GM12878 (cell line): ENCODE results near the gene GRAMD2B. TPM values are rescaled to one million over a fixed set of nuclear protein-coding genes. Genes with fewer than 3 reads are reported as not detected.

Experiments used
- ATAC-seq: fragments of 200-7000 bp; cut with Tn5 transposase; 3 replicates; pipeline ENCODE4 v1.9.1; 2020; ENCODE audit warnings: mild to moderate bottlenecking, moderate library complexity
- BruUV-seq: library from RNA; stranded (reverse); fragments of 400-500 nt; replicated peaks from 2 replicates; lab custom pipeline; 2021; lab: Mats Ljungman, UMichigan
- CTCF ChIA-PET: fragments of 300-600 bp; sonication (Branson Sonifier 250); formaldehyde crosslinking; extraction: SDS; loops from one replicate; lab custom pipeline; 2021; ENCODE audit warnings: inconsistent platforms; lab: Yijun Ruan, JAX
- POLR2A ChIA-PET: fragments of 350-600 bp; formaldehyde crosslinking; extraction: SDS; loops from one replicate; lab custom pipeline; 2021; ENCODE audit warnings: inconsistent platforms; lab: Charles Lee
- RAD21 ChIA-PET: fragments of 300-600 bp; sonication (Branson Sonifier 250); formaldehyde crosslinking; loops from one replicate; lab custom pipeline; 2023; ENCODE audit warnings: antibody characterized with exemption; ENCODE audit not compliant: unreplicated experiment; lab: Charles Lee
- SMC1A ChIA-PET: fragments of 300-600 bp; sonication (Branson Sonifier 250); formaldehyde crosslinking; loops from one replicate; lab custom pipeline; 2023; ENCODE audit not compliant: unreplicated experiment, uncharacterized antibody; lab: Charles Lee
- DNase-seq: peaks from one replicate; pipeline ENCODE4 v3.0.0-alpha.2; 2011; ENCODE audit warnings: low read depth, low spot score
- FAIRE-seq: peaks from 3 replicates; lab custom pipeline; 2011; peaks lifted over from hg19 to GRCh38; lab: Jason Lieb, UNC
- H2AFZ ChIP-seq: 2 replicates; pipeline ENCODE4 v1.6.0; 2011; ENCODE audit warnings: low read depth, low read length, control low read depth; ENCODE audit not compliant: control insufficient read depth
- H3K27ac ChIP-seq: 2 replicates; pipeline ENCODE4 v1.5.1; 2011; ENCODE audit warnings: control low read depth; ENCODE audit not compliant: control insufficient read depth, insufficient read depth
- H3K27me3 ChIP-seq, 2 experiments: replicated peaks in 1 of 2; 2 replicates each; pipeline versions ENCODE4 v1.6.0 to v1.6.1; 2011; ENCODE audit warnings: low read length in 1 of 2; ENCODE audit not compliant: control insufficient read depth in 2 of 2, insufficient read depth in 2 of 2
- H3K36me3 ChIP-seq, 2 experiments: 2 replicates each; pipeline ENCODE4 v1.5.1; 2011; ENCODE audit warnings: low read length in 1 of 2; ENCODE audit not compliant: control insufficient read depth in 2 of 2, insufficient read depth in 2 of 2
- H3K4me1 ChIP-seq: 2 replicates; pipeline ENCODE4 v1.6.1; 2011; ENCODE audit warnings: mild to moderate bottlenecking, low read length, moderate library complexity, mixed read lengths; ENCODE audit not compliant: control insufficient read depth, insufficient read depth
- H3K4me2 ChIP-seq: 2 replicates; pipeline ENCODE4 v1.6.0; 2011; ENCODE audit warnings: control low read depth; ENCODE audit not compliant: control insufficient read depth, insufficient read depth
- H3K4me3 ChIP-seq: fragments of 200-600 bp; sonication (generic); 2 replicates; pipeline ENCODE4 v1.5.1; 2016
- H3K79me2 ChIP-seq: 2 replicates; pipeline ENCODE4 v1.6.0; 2011; ENCODE audit warnings: low read length; ENCODE audit not compliant: control insufficient read depth, insufficient read depth
- H3K9ac ChIP-seq: 2 replicates; pipeline ENCODE4 v1.8.0; 2011; ENCODE audit warnings: low read length, control low read depth, mixed read lengths; ENCODE audit not compliant: control insufficient read depth, insufficient read depth
- H3K9me3 ChIP-seq: replicated peaks from 3 replicates; pipeline ENCODE4 v1.5.1; 2011; ENCODE audit warnings: mild to moderate bottlenecking, low read length; ENCODE audit not compliant: control insufficient read depth, insufficient read depth
- H4K20me1 ChIP-seq: 2 replicates; pipeline ENCODE4 v1.6.0; 2011; ENCODE audit not compliant: control insufficient read depth, insufficient read depth
- ASH2L ChIP-seq: fragments of 300-600, 200-600 bp; sonication (generic); IDR thresholded peaks from 2 replicates; pipeline ENCODE4 v1.6.1; 2017; ENCODE audit warnings: low read depth, mild to moderate bottlenecking, borderline replicate concordance
- CHD4 ChIP-seq: fragments of 200-600 bp; sonication (generic); IDR thresholded peaks from 2 replicates; pipeline ENCODE4 v1.6.1; 2016; ENCODE audit warnings: mild to moderate bottlenecking
- FOXM1 ChIP-seq: IDR thresholded peaks from 2 replicates; pipeline ENCODE4 v1.6.1; 2012; ENCODE audit warnings: low read depth, mild to moderate bottlenecking, inconsistent platforms, low read length, moderate library complexity
- HDGF ChIP-seq: fragments of 450-650 bp; IDR thresholded peaks from 2 replicates; pipeline ENCODE4 v1.6.1; 2016; ENCODE audit warnings: antibody characterized with exemption
- IRF4 ChIP-seq: IDR thresholded peaks from 2 replicates; pipeline ENCODE4 v1.6.1; 2011; ENCODE audit warnings: low read depth, low read length
- LARP7 ChIP-seq: fragments of 450-650 bp; IDR thresholded peaks from 2 replicates; pipeline ENCODE4 v1.6.1; 2017; ENCODE audit warnings: mild to moderate bottlenecking
- NFYB ChIP-seq: IDR thresholded peaks from 2 replicates; pipeline ENCODE4 v1.6.1; 2011; ENCODE audit warnings: low read depth, mild to moderate bottlenecking, low read length, improper control_type of control experiment, moderate library complexity; ENCODE audit not compliant: insufficient read depth
- RAD21 ChIP-seq: IDR thresholded peaks from 2 replicates; pipeline ENCODE4 v1.6.1; 2011; ENCODE audit warnings: mild to moderate bottlenecking, low read depth, low read length, moderate library complexity; ENCODE audit not compliant: insufficient read depth
- RELA ChIP-seq: fragments of 450-650 bp; IDR thresholded peaks from 2 replicates; pipeline ENCODE4 v1.8.0; 2014; ENCODE audit warnings: borderline replicate concordance; ENCODE audit not compliant: partially characterized antibody
- TARDBP ChIP-seq: IDR thresholded peaks from 2 replicates; pipeline ENCODE4 v1.6.1; 2016; ENCODE audit warnings: borderline replicate concordance
- TCF12 ChIP-seq: IDR thresholded peaks from 2 replicates; pipeline ENCODE4 v1.6.1; 2011; ENCODE audit warnings: low read depth, mild to moderate bottlenecking, low read length
- YBX1 ChIP-seq: fragments of 450-650 bp; IDR thresholded peaks from 2 replicates; pipeline ENCODE4 v1.6.1; 2016; ENCODE audit warnings: antibody characterized with exemption
- ZNF24 ChIP-seq: fragments of 450-650 bp; IDR thresholded peaks from 2 replicates; pipeline ENCODE4 v1.6.1; 2017; ENCODE audit warnings: antibody characterized with exemption, mild to moderate bottlenecking
- WGBS: methylation state at CpG from one replicate; pipeline ENCODE4 v1.1.6; 2016; ENCODE audit warnings: low lambda C conversion rate; ENCODE audit not compliant: insufficient replicate concordance, insufficient coverage; ENCODE audit errors: missing lambda C conversion rate; 5-methylcytosine and 5-hydroxymethylcytosine counted together
- in situ Hi-C: fragments of 300-500 bp; cut with MboI; formaldehyde crosslinking; loops from 9 replicates; pipeline ENCODE4 v1.14.3; 2018; ENCODE audit warnings: mixed read lengths
- intact Hi-C: fragments of 100-400 bp; cut with micrococcal nuclease; formaldehyde crosslinking; loops from one replicate; pipeline ENCODE4 v1.14.2; 2022; ENCODE audit not compliant: unreplicated experiment
- polyA plus RNA-seq, 11 experiments: library from polyadenylated mRNA; depleted of rRNA in 4 of 11; unstranded in 6 of 11; stranded (reverse) in 5 of 11; fragments of >200 nt; fragmentation: Nextera tagmentation in 4 of 11; fragmentation: Illumina TruSeq in 1 of 11; extraction: Ambion mirVana in 4 of 11; extraction: Trizol in 1 of 11; gene quantifications; 1 replicate in 1 of 11; 2 replicates in 10 of 11; pipeline versions ENCODE4 v1.2.1 to v1.2.3, GENCODE V29; 2011 to 2016; ENCODE audit warnings: inconsistent platforms in 2 of 11, missing spikeins in 2 of 11, low read depth in 1 of 11
- total RNA-seq, 4 experiments: library from RNA; depleted of rRNA in 3 of 4; stranded (reverse); fragments of >200 nt in 3 of 4; fragmentation: Illumina TruSeq in 1 of 4; extraction: Trizol in 1 of 4; gene quantifications; 2 replicates each; pipeline versions ENCODE4 v1.2.1 to v1.2.3, GENCODE V29; 2013 to 2021
- TF ChIP-seq, protein P1 (sequence below): fragments of 450-650 bp; IDR thresholded peaks from 2 replicates; pipeline ENCODE4 v1.6.1; 2018; ENCODE audit warnings: borderline replicate concordance, mild to moderate bottlenecking; ENCODE audit not compliant: partially characterized antibody
- TF ChIP-seq, protein P2 (sequence below): fragments of 450-650 bp; IDR thresholded peaks from 2 replicates; pipeline ENCODE4 v1.6.1; 2017; ENCODE audit warnings: mild to moderate bottlenecking, low read depth, inconsistent platforms; ENCODE audit not compliant: poor library complexity, severe bottlenecking

GRAMD2B gene
- total and polyA plus RNA-seq, 10 of the 15 experiments (the other 5 are each of a cell fraction or from before 2014, with no cell fraction given) = 1.9 to 21.5 (median 8.4) TPM

DNA sequence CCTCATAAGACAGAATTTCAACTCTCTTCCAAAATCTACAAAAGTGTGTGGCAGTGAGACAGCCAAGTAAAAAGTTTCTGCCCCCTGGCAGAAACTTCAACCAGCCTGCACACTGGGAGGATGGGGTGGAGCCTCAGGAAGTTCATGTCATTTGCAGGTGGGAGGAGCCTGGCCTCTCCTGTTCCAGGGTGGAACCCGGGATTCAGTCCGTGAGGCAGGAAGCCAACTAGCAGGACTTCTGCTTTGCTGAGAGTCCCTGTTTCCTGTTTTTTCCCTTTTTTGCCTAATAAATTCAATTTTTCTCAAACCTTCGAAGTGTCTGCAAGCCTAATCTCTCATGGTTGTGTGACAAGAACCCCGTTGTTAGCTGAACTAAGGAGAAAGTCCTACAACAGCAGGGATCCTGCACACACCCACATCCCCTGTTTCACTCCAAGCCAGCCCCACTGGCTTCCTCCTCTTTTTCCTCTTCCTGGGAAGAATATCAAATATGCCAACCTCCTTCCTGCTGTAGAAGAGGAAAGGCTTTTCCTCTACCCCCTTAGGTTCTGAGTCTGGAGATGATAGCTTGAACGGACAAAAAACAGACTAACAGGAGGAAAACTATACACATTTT, 102.5 kb downstream of the GRAMD2B start:
- Histone ChIP-seq H3K4me3 (no peak overlapping the region), H3K4me1 (no peaks in the 10 kb centered on the region), H4K20me1 (no peaks in the 10 kb centered on the region), H3K79me2 (no peaks in the 10 kb centered on the region), H3K27me3 (no peaks in the 10 kb centered on the region; a peak in 1 of 4 replicates), H3K27ac (no peak overlapping the region), H3K9ac (no peak overlapping the region), H3K36me3 (no peaks in the 10 kb centered on the region), H3K9me3 (no peaks in the 10 kb centered on the region; the same call in 2 of the 3 replicates), H2AFZ (no peak overlapping the region), H3K4me2 (no peak overlapping the region)
- no peak for FAIRE-seq
- no TSS peak for BruUV-seq
- in situ Hi-C loops (no loop called here), intact Hi-C loops (no loop called here)
- CTCF ChIA-PET = interaction anchor here (1.0 kb wide), 1 partner anchor 13 kb away, joined by 3 read pairs; no protein-coding TSS in a partner anchor
- no peak for ATAC-seq
- POLR2A ChIA-PET = no interaction called here
- RAD21 ChIA-PET = no interaction called here
- 20% methylated on average over 5 of the region's 5 CpGs for WGBS
- DNase-seq = no peak
- SMC1A ChIA-PET = interaction anchor here (0.6 kb wide), 1 partner anchor 25 kb away, joined by 3 read pairs; no protein-coding TSS in a partner anchor
- TF ChIP-seq TCF12 (no peak), RAD21 (no peak), CHD4 (no peak), YBX1 (no peak), FOXM1 (no peak), ZNF24 (no peak), NFYB (no peak), TARDBP (no peak), ASH2L (no peak), HDGF (no peak), LARP7 (no peak), RELA (no peak), IRF4 (no peak)
- TF ChIP-seq, protein P1, sequence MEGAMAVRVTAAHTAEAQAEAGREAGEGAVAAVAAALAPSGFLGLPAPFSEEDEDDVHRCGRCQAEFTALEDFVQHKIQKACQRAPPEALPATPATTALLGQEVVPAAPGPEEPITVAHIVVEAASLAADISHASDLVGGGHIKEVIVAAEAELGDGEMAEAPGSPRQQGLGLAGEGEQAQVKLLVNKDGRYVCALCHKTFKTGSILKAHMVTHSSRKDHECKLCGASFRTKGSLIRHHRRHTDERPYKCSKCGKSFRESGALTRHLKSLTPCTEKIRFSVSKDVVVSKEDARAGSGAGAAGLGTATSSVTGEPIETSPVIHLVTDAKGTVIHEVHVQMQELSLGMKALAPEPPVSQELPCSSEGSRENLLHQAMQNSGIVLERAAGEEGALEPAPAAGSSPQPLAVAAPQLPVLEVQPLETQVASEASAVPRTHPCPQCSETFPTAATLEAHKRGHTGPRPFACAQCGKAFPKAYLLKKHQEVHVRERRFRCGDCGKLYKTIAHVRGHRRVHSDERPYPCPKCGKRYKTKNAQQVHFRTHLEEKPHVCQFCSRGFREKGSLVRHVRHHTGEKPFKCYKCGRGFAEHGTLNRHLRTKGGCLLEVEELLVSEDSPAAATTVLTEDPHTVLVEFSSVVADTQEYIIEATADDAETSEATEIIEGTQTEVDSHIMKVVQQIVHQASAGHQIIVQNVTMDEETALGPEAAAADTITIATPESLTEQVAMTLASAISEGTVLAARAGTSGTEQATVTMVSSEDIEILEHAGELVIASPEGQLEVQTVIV = no peak
- TF ChIP-seq, protein P2, sequence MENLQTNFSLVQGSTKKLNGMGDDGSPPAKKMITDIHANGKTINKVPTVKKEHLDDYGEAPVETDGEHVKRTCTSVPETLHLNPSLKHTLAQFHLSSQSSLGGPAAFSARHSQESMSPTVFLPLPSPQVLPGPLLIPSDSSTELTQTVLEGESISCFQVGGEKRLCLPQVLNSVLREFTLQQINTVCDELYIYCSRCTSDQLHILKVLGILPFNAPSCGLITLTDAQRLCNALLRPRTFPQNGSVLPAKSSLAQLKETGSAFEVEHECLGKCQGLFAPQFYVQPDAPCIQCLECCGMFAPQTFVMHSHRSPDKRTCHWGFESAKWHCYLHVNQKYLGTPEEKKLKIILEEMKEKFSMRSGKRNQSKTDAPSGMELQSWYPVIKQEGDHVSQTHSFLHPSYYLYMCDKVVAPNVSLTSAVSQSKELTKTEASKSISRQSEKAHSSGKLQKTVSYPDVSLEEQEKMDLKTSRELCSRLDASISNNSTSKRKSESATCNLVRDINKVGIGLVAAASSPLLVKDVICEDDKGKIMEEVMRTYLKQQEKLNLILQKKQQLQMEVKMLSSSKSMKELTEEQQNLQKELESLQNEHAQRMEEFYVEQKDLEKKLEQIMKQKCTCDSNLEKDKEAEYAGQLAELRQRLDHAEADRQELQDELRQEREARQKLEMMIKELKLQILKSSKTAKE = no peak
